HEK293T (cell line): ENCODE measurements around the gene SLIT2.

Source experiments
- CTCF ChIA-PET: fragments of 350-600 bp; formaldehyde crosslinking; extraction: SDS; loops from one replicate; lab custom pipeline; 2021; ENCODE audit warnings: antibody characterized with exemption, inconsistent platforms; lab: Yijun Ruan, JAX
- POLR2A ChIA-PET: fragments of 350-600 bp; formaldehyde crosslinking; extraction: SDS; loops from one replicate; lab custom pipeline; 2020; ENCODE audit warnings: antibody characterized with exemption, inconsistent platforms; lab: Yijun Ruan, JAX
- DNase-seq: peaks from one replicate; pipeline ENCODE4 v3.0.0; 2012; ENCODE audit warnings: mixed read lengths; ENCODE audit errors: extremely low spot score
- ARNT ChIP-seq: fragments of 450-650 bp; IDR thresholded peaks from 2 replicates; pipeline ENCODE4 v1.6.1; 2017; ENCODE audit warnings: mild to moderate bottlenecking
- BHLHE40 ChIP-seq: fragments of 450-650 bp; IDR thresholded peaks from 2 replicates; pipeline ENCODE4 v1.6.1; 2016; ENCODE audit warnings: mild to moderate bottlenecking, moderate library complexity, borderline replicate concordance
- CTBP1 ChIP-seq: fragments of 450-650 bp; IDR thresholded peaks from 2 replicates; pipeline ENCODE4 v1.6.1; 2016; ENCODE audit warnings: borderline replicate concordance
- ELF4 ChIP-seq: fragments of 450-650 bp; IDR thresholded peaks from 2 replicates; pipeline ENCODE4 v1.6.1; 2017; ENCODE audit warnings: antibody characterized with exemption
- FOXA1 ChIP-seq: fragments of 450-650 bp; IDR thresholded peaks from 2 replicates; pipeline ENCODE4 v1.6.1; 2016; ENCODE audit warnings: mild to moderate bottlenecking
- FOXK2 ChIP-seq: fragments of 450-650 bp; IDR thresholded peaks from 2 replicates; pipeline ENCODE4 v1.6.1; 2016; ENCODE audit warnings: mild to moderate bottlenecking
- FOXM1 ChIP-seq: fragments of 450-650 bp; IDR thresholded peaks from 2 replicates; pipeline ENCODE4 v1.6.1; 2017; ENCODE audit warnings: mild to moderate bottlenecking, borderline replicate concordance
- HDGF ChIP-seq: fragments of 450-650 bp; IDR thresholded peaks from 2 replicates; pipeline ENCODE4 v1.6.1; 2017; ENCODE audit warnings: antibody characterized with exemption, borderline replicate concordance
- L3MBTL2 ChIP-seq: fragments of 450-650 bp; conservative IDR thresholded peaks from 2 replicates; pipeline ENCODE4 v1.6.1; 2016; ENCODE audit warnings: mild to moderate bottlenecking
- LEF1 ChIP-seq: fragments of 450-650 bp; IDR thresholded peaks from 2 replicates; pipeline ENCODE4 v1.6.1; 2017; ENCODE audit warnings: mild to moderate bottlenecking, borderline replicate concordance
- NFRKB ChIP-seq: fragments of 450-650 bp; IDR thresholded peaks from 2 replicates; pipeline ENCODE4 v1.6.1; 2016; ENCODE audit warnings: mild to moderate bottlenecking, moderate library complexity
- SP1 ChIP-seq: fragments of 450-650 bp; IDR thresholded peaks from 2 replicates; pipeline ENCODE4 v1.6.1; 2017
- SUZ12 ChIP-seq: fragments of 450-650 bp; IDR thresholded peaks from 2 replicates; pipeline ENCODE4 v1.6.1; 2016; ENCODE audit warnings: mild to moderate bottlenecking
- TARDBP ChIP-seq: fragments of 450-650 bp; IDR thresholded peaks from 2 replicates; pipeline ENCODE4 v1.6.1; 2016
- ZNF384 ChIP-seq: fragments of 450-650 bp; IDR thresholded peaks from 2 replicates; pipeline ENCODE4 v1.6.1; 2016
- TF ChIP-seq, protein P1 (sequence below): fragments of 450-650 bp; IDR thresholded peaks from 2 replicates; pipeline ENCODE4 v1.6.1; 2016

Gene SLIT2

GRCh38 chr4:20269320-20269719, 17.6 kb downstream of the SLIT2 start:
- POLR2A ChIA-PET, result no interaction called here
- TF ChIP-seq L3MBTL2 (no peak), FOXM1 (no peak), CTBP1 (no peak), FOXA1 (no peak), BHLHE40 (no peak), FOXK2 (no peak), ELF4 (no peak), NFRKB (no peak), SP1 (no peak), TARDBP (no peak), LEF1 (no peak), ZNF384 (no peak), SUZ12 (no peak), ARNT (no peak), HDGF (no peak)
- TF ChIP-seq, protein P1, sequence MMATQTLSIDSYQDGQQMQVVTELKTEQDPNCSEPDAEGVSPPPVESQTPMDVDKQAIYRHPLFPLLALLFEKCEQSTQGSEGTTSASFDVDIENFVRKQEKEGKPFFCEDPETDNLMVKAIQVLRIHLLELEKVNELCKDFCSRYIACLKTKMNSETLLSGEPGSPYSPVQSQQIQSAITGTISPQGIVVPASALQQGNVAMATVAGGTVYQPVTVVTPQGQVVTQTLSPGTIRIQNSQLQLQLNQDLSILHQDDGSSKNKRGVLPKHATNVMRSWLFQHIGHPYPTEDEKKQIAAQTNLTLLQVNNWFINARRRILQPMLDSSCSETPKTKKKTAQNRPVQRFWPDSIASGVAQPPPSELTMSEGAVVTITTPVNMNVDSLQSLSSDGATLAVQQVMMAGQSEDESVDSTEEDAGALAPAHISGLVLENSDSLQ, result no peak
- DNase-seq, result no peak
- CTCF ChIA-PET, result no interaction called here

- POLR2A ChIA-PET, result interaction anchor here (1.1 to 2.8 kb wide), 2 partner anchors 12 to 19 kb away, joined by 3 to 25 read pairs; partner anchors contain the start of gene SLIT2
Measured at GRCh38 chr4:20271950-20272349, 20.2 kb downstream of the SLIT2 start.

GRCh38 chr4:20272411-20272872, 20.7 kb downstream of the SLIT2 start:
- ChIA-PET CTCF (no interaction called here), POLR2A (interaction anchor here (2.8 kb wide), 1 partner anchor 20 kb away, joined by 25 read pairs; the partner anchor contains the start of gene SLIT2)
- TF ChIP-seq CTBP1 (no peak), BHLHE40 (no peak), TARDBP (no peak), ZNF384 (0 out of 2 replicates have a peak, but pooled peaks have one; percentile 2)
- TF ChIP-seq, protein P1, result peak; percentile 2; the same call in 1 of the 2 replicates
- no peak for DNase-seq

More at GRCh38 chr4:20271950-20272349, 20.2 kb downstream of the SLIT2 start:
- no peak for DNase-seq
- TF ChIP-seq FOXA1, result peak; percentile 58; the same call in 1 of the 2 replicates
- TF ChIP-seq FOXM1, result no peak
- peak; percentile 84; the same call in 1 of the 2 replicates for TF ChIP-seq ZNF384
- no peak for TF ChIP-seq LEF1
- CTCF ChIA-PET, result no interaction called here

DNA sequence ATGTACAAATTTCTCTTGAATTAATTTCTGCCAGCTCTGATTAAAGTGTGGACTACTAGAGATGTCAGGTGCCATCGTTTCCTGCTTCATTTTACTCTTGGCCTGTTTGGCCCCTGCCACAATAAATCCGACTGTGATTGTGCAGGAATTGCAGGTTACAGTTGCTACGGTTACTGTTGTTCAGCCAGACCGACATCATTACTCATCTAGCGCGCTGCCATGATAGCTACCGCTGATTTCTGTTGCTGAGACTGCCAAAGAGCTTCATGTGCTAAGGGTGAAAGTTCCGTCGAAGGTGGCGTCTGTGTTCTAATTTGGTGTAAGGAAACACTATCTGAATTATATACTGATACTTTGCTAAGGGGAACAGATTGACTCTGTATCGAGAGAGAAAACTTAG, 22.1 kb downstream of the SLIT2 start:
- TF ChIP-seq FOXK2 (no peak), CTBP1 (no peak), SUZ12 (no peak)
- TF ChIP-seq, protein P1, result peak; percentile 56; the same call in 1 of the 2 replicates
- no peak for DNase-seq
- ChIA-PET CTCF (no interaction called here), POLR2A (interaction anchor here (1.8 kb wide), 1 partner anchor 21 kb away, joined by 8 read pairs; no protein-coding TSS in a partner anchor)

DNA sequence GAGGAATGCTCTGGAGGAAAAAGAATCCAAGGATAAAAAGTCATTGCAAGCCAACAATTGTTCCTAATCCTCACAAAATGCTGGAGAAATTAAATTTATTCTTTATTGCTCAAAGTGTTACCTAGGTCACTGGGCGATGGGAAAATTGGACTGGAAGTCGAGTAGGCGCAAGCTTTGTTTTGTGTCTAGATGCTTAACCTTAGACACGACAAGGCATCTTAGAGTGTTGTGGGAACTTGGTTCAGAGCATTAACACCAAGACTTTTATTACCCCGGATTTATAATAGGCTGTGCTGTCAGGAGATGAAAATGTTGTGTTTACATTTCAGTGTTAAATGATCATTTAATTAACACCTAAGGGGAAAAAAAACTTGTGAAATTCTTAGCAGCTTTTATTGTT, 25.1 kb downstream of the SLIT2 start:
- no peak for DNase-seq
- ChIA-PET POLR2A (interaction anchor here (2.4 kb wide), 1 partner anchor 24 kb away, joined by 11 read pairs; the partner anchor contains the start of gene SLIT2), CTCF (no interaction called here)
- TF ChIP-seq ZNF384 (no peak), FOXM1 (no peak), L3MBTL2 (no peak), SUZ12 (no peak), NFRKB (no peak), LEF1 (no peak), FOXA1 (no peak)
- TF ChIP-seq, protein P1, result peak; percentile 32; the same call in 1 of the 2 replicates

DNA sequence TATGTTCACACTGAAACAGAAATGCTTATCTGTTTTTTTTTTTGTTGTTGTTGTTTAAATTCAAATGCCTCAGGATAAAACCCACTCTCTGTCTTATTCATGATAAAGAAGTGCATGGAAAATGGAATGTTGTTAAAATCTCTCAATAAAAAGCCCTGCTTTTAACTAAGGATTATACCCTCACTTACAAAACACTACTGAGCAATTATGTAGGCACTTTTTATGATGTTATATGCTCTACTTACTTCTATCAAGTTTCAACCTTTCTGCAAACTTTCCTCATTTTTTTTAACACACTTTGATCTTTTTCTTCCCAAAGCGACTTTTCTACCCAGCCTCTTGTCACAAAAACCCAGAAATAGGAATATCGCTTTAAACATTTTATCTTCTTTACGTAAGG, 26.5 kb downstream of the SLIT2 start:
- ChIA-PET POLR2A (interaction anchor here (0.7 to 2.4 kb wide), 2 partner anchors 26 to 571 kb away, joined by 3 to 11 read pairs; partner anchors contain the start of gene SLIT2), CTCF (no interaction called here)
- no peak for DNase-seq
- TF ChIP-seq FOXM1, result no peak
- no peak for TF ChIP-seq NFRKB
- no peak for TF ChIP-seq LEF1
- TF ChIP-seq CTBP1, result no peak
- no peak for TF ChIP-seq TARDBP
- no peak for TF ChIP-seq ELF4
- TF ChIP-seq FOXA1, result no peak
- TF ChIP-seq SP1, result no peak
- TF ChIP-seq ZNF384, result no peak
- no peak for TF ChIP-seq FOXK2
- no peak for TF ChIP-seq L3MBTL2
- TF ChIP-seq, protein P1, result no peak
- no peak for TF ChIP-seq HDGF
- TF ChIP-seq BHLHE40, result no peak
- no peak for TF ChIP-seq SUZ12
- no peak for TF ChIP-seq ARNT
